ENCODE measurements around the gene PTPRR. TPM values are rescaled to one million over a fixed set of nuclear protein-coding genes. Genes with fewer than 3 reads are reported as not detected.

Gene PTPRR
- total and polyA plus RNA-seq, 2 of the 4 experiments (the other 2 are of a cell fraction) = 0.18 to 0.21 TPM

GRCh38 chr12:70626180-70626579, 294.4 kb downstream of the PTPRR start:
- dilution Hi-C loops (cut with HindIII; ENCODE audit: low sequenced_read_pairs, unreplicated experiment) = no loop called here
- H3K27ac ChIP-seq (ENCODE audit: insufficient read depth, low read length) = no peak overlapping the region
- no peaks in the 10 kb centered on the region for H3K4me1 ChIP-seq (ENCODE audit: control insufficient read depth, insufficient read depth, low read length)
- H4K20me1 ChIP-seq (ENCODE audit: insufficient read depth, low read length) = no peaks in the 10 kb centered on the region
- no peak overlapping the region for H3K4ac ChIP-seq (ENCODE audit: low read depth, low read length)
- H2AFZ ChIP-seq (replicated peaks; ENCODE audit: low read length, poor library complexity) = no peak overlapping the region
- H4K5ac ChIP-seq (ENCODE audit: low read depth, low read length) = no peak overlapping the region
- no peak overlapping the region for H2BK20ac ChIP-seq (ENCODE audit: low read depth, low read length)
- no peak overlapping the region for H2BK15ac ChIP-seq (ENCODE audit: low read depth, low read length)
- no peaks in the 10 kb centered on the region for H3K9me1 ChIP-seq (ENCODE audit: insufficient read depth, low read length)
- no peak overlapping the region for H3K4me2 ChIP-seq (ENCODE audit: low read depth, low read length)
- H2BK5ac ChIP-seq (ENCODE audit: low read depth, low read length, poor library complexity, severe bottlenecking) = no peak overlapping the region
- POLR2A ChIA-PET (ENCODE audit: unreplicated experiment) = no interaction called here
- no peaks in the 10 kb centered on the region for H3K36me3 ChIP-seq (ENCODE audit: control insufficient read depth, insufficient read depth, low read length)
- intact Hi-C loops (cut with micrococcal nuclease) = no loop called here
- H2AK5ac ChIP-seq (ENCODE audit: low read depth, low read length) = no peak overlapping the region
- ATAC-seq (ENCODE audit: low read depth) (no peak), DNase-seq (no peak)
- no TSS peak for BruUV-seq (replicated peaks)
- H3K9ac ChIP-seq (ENCODE audit: low read depth, low read length) = no peak overlapping the region
- H3K18ac ChIP-seq (ENCODE audit: low read depth, low read length) = no peak overlapping the region
- WGBS, 2 experiments (ENCODE audit: extremely low coverage in 2 of 2, insufficient read length in 1 of 2) = no CpG with 5 or more reads among the region's 3 CpGs
- no peaks in the 10 kb centered on the region for H3K9me3 ChIP-seq (ENCODE audit: control insufficient read depth, insufficient read depth, low read length)
- peaks cover 1% of the 10 kb centered on the region; the same call in 1 of the 2 replicates for H3K27me3 ChIP-seq (ENCODE audit: control insufficient read depth, insufficient read depth, low read length)
- in situ Hi-C loops (cut with MboI; ENCODE audit: low sequenced_read_pairs) = no loop called here
- H4K91ac ChIP-seq (ENCODE audit: insufficient read depth, low read depth, low read length) = no peak overlapping the region
- H3K56ac ChIP-seq (ENCODE audit: extremely low read depth, insufficient read depth, low read length) = no peak overlapping the region
- no peak overlapping the region for H3K14ac ChIP-seq (replicated peaks; ENCODE audit: low read depth, low read length)
- H3K79me1 ChIP-seq (ENCODE audit: low read depth in 1 of 2, low read length in 2 of 2) = no peaks in the 10 kb centered on the region
- no peak overlapping the region for H4K8ac ChIP-seq (ENCODE audit: low read depth in 2 of 2, low read length in 2 of 2)
- no peak overlapping the region for H2AK9ac ChIP-seq (replicated peaks; ENCODE audit: low read depth, low read length, poor library complexity)
- CTCF ChIA-PET = no interaction called here
- H3K4me3 ChIP-seq (ENCODE audit: insufficient read depth, low read depth, low read length) = no peak overlapping the region
- TF ChIP-seq BHLHE40 (IDR thresholded peaks at IDR 0.05; ENCODE audit: low read depth, low read length) (no peak), MXI1 (IDR thresholded peaks at IDR 0.05; ENCODE audit: borderline replicate concordance, low read depth, low read length) (no peak), NFE2L2 (IDR thresholded peaks at IDR 0.05; ENCODE audit: low read depth, low read length) (no peak), CEBPB (IDR thresholded peaks at IDR 0.05; ENCODE audit: low read depth, low read length) (no peak), SMC3 (IDR thresholded peaks at IDR 0.05; ENCODE audit: low read depth, low read length) (no peak), FOS (IDR thresholded peaks at IDR 0.05; ENCODE audit: low read depth, low read length) (no peak), MAFK (IDR thresholded peaks at IDR 0.05; ENCODE audit: low read depth, low read length) (no peak), CTCF (conservative IDR thresholded peaks at IDR 0.05; ENCODE audit: low read depth, low read length) (no peak), USF2 (IDR thresholded peaks at IDR 0.05; ENCODE audit: low read depth, low read length) (no peak), RCOR1 (IDR thresholded peaks at IDR 0.05; ENCODE audit: insufficient replicate concordance, low read length) (no peak), RAD21 (IDR thresholded peaks at IDR 0.05; ENCODE audit: low read length) (no peak), RFX5 (IDR thresholded peaks at IDR 0.05; ENCODE audit: low read depth, low read length) (no peak), POLR2A (IDR thresholded peaks at IDR 0.05; ENCODE audit: low read depth, low read length) (no peak), CHD1 (IDR thresholded peaks at IDR 0.05; ENCODE audit: low read depth, low read length) (no peak), MAZ (IDR thresholded peaks at IDR 0.05; ENCODE audit: borderline replicate concordance, low read depth, low read length) (no peak)
- TF ChIP-seq, protein P1, sequence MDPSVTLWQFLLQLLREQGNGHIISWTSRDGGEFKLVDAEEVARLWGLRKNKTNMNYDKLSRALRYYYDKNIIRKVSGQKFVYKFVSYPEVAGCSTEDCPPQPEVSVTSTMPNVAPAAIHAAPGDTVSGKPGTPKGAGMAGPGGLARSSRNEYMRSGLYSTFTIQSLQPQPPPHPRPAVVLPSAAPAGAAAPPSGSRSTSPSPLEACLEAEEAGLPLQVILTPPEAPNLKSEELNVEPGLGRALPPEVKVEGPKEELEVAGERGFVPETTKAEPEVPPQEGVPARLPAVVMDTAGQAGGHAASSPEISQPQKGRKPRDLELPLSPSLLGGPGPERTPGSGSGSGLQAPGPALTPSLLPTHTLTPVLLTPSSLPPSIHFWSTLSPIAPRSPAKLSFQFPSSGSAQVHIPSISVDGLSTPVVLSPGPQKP (IDR thresholded peaks at IDR 0.05; ENCODE audit: borderline replicate concordance, low read depth, low read length) = no peak
- no peak overlapping the region for H2BK120ac ChIP-seq (ENCODE audit: low read depth, low read length)
- no peak overlapping the region for H3K23ac ChIP-seq (ENCODE audit: low read depth, low read length)

Measured in IMR-90 (cell line).